Measurements from ENCODE around the gene COPB2.
"Not testable (repeated sequence)": the region's sequence is repeated elsewhere in the genome, so short reads cannot be mapped to it uniquely, and the experiment has no call there.

COPB2 gene

DNA sequence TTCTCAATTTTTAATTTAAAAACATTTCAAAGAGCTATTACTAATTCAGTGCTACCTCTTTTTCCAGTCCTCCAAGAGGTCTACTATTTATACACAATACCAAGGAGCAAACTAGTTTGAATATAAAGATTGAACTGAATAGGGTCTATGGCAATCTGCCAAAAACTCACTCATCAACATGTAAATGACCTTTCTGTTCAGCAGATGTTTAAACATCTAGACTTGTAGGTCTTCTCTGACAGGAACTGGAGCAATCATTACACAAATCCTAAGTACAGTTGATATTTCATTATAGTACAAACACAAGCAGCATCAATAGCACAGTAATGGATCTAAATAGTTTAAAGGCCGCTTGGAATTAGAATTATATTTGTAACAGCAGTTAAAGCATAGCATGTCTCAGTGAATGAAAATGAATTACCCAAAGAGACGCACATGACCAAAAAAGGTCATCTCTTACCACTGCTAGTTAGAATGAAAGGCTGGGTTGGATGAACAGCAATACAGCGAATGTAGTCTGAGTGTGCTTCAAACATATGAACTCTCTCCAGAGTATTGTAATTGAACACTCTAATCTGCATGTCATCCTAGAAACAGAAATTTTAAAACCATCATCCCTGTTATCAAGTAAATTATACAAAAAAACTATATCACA lies 10.7 kb downstream of the COPB2 start:
- DNase-seq (ENCODE audit: low spot score) = no peak

DNA sequence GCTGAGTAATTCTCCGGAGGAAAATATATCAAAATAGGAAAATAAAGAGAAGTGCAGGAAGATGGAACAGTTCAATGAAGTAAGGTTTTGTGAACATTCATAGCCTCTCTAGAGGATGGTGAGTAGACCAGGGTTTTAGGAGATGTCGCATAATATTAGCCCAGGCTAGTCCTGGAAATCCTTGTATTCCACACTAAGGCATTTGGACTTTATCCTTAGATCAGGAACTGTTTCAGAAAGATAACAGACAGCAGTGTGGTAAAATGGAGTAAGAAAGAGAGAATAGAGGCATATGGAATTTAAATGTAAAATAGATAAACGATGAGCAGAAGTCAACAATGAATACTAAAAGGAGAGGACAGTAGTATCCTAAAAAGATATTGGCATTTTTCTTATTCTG lies 12.1 kb downstream of the COPB2 start:
- DNase-seq (ENCODE audit: low spot score) = no peak

DNA sequence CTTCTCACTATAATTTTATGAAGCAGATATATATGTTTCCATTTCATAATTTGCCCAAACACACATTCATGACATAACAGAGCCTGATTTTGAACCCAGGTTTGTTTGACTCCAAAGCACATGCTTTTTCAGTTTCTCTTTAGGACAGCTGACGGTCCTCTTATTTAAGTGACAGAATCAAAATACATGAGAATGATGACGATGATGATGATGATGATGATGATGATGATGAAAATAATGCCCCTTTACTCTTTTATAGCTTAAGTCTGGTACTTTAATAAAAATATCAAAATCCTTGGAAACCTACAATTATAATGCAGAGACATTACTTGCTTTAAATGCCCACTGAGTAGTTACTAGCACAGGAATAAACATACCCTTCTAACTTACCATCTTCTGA lies 15.3 kb downstream of the COPB2 start:
- no peak for DNase-seq (ENCODE audit: low spot score)

DNA sequence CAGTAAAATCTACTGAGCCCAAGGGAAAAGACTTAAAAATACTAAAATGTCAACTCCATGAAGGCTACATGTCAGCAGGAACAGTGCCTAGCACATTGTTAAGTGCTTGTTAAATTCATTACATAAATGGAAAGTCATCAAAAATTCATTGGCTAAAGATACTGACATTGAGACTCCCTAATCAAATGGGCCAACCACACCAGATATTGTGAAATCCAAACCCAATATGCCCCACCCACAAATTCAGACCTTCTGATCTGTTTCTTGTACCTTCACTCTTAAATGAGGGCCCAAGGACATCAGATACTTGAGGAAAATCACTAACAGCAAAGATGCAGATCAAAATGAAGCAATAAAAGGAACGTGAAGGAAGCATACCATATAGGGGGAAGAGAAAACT lies 24.9 kb downstream of the COPB2 start:
- no peak for DNase-seq (ENCODE audit: low spot score)

DNA sequence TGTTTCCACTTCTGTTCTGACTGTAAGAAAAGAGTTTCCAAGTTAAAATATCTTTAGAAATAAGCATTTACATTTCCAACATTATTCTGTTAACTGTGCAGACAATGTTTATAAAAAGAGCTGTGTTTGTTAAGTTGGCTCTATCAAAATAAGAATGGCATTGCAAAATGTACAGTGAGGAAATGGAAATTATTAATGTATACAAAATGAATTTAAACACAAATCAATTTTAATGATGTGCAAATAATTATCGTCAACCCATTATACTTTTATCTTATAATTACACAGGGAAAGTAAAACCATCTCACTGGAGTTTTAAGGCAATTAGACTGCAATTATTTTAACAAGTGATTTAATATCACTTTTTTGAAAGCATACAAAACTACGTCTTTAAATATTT lies 28.2 kb downstream of the COPB2 start:
- DNase-seq (ENCODE audit: low spot score) = no peak

DNA sequence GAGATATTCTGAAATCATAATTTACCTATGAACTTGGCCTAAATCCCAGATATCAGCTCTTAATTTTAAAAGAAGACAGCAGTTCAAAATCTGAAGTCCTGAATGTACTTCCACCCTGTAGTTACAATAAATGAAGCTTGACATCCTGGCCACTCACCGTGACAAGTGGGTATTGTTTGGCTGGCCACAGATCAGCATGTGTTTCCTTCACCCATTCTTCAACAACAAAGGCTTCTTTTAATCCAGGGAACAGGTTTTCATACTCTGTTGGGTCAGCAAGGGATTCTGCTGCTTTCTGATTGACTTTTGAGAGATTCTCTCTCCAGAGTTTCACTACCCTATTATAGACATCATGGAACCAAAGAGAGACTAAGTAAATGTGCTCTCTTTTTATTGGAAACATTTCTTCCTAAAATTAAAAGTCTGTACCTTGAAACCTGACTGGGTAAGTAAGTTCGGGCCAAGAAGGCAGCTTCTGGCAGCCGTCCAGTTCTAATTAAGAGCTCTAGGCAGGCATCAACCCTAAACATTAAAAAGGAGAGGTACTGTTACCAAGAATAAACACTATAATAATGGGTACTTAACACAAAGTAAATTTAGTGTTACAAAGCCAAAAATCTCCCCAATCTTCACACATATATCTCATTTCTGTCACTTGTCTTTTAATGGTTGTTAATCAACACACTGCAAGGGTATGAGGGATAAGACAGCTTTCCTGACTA lies 30.4 kb downstream of the COPB2 start:
- DNase-seq (ENCODE audit: low spot score) = no peak

DNA sequence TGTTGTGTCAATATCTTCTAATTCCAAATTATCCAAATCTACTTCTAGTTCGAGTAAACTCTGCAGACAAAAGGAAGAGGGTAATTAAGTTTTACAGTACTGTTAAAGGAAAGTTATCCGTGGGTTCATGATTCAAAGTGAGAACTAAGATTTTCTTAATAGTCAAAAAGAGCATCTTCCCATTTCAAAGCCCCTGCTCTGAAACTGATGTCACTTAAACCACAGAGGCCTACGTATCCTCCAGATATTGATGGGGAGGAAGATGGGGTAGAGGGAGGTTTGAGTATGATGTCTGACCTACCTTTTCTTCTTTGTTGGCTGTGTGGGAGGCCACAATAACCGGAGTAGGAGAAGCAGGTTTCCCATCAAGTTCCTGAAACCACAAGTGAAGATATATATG lies 31.5 kb downstream of the COPB2 start:
- no peak for DNase-seq (ENCODE audit: low spot score)

DNA sequence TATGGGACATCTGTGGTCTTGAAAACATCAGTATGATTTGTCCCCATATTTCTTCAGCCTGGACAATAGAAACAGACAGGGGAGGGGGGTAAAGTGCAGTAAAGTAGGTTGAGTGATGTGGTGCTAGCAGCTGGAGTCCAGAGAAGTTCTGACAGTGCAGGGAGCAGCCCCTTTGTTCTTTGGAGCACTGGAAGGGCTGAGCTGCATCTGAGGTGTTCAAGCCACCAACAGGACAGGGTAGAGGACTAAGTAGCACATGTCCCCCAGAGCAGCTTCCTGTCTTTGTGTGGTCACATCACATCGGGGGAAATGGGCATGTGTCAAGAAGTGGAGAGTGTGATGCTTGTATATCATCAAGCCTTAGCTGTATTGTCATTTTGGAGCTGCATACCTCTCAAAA lies 33.6 kb downstream of the COPB2 start:
- no peak for DNase-seq (ENCODE audit: low spot score)

DNA sequence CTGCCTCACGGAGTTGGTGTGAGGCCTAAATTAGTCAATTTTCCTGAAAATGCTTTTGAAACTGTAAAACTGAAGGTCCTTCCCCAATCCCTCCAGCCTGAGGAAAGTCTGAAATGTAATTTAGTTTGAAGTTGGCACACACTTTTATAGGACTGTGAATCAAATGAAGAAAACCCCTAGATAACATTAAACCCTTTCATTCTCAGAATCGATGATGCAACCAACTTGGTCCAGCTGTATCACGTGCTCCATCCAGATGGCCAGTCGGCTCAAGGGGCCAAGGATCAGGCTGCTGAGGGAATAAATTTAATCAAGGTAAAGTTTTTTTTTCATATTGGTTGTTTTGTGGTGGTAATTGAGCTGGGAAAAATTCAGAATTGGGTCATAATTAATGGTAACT lies 34.0 kb downstream of the COPB2 start:
- DNase-seq (ENCODE audit: low spot score) = no peak

DNA sequence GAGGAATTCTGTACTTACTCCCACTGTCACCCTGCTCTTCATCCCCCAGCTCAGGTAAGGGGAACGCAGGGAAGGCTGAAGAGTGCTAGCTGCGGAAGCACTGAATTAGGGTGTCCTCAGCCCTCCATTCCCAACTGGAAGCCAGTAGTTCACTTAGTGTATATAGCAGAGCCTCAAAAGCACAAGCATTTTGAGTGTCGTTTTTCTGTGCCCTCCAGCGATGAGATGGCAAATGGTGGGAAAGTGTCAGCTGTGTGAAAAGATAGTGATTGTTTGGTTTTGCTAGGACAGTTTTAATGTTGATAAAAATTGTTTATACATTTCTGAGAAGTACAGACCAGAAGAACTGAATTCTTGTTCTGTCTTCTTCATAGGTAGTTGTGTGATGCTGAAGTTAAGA lies 34.8 kb downstream of the COPB2 start:
- DNase-seq (ENCODE audit: low spot score) = no peak

DNA sequence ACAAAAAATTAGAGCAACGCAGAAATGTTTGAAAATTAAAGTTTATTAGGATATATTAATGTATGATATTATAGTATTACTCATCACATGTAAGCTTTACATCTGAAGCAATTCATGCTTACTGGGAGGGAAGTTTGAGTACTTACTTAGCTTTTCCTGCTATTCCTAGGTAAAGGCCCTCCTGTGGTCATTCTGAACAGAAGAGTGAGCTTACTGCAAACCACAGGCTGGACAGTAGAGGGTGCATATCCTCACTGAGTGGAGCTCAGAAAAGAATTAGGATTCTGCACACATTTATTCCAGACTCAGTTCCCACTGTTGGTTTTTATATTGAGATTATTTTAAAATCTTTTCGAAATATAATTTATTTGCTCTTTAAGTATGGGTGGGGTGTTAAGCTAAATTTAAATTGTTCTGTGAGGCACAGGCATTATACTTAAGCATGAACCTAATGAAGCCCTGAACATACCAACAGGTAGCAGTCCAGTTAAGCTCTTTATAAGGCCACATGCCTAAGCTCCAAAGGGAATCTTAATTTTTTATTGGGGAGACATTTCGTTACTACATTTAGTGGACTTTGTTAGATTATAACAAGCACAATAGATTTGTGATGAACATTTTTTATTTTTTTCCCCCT lies 35.4 kb downstream of the COPB2 start:
- peak; percentile 45 for DNase-seq (ENCODE audit: low spot score)

DNA sequence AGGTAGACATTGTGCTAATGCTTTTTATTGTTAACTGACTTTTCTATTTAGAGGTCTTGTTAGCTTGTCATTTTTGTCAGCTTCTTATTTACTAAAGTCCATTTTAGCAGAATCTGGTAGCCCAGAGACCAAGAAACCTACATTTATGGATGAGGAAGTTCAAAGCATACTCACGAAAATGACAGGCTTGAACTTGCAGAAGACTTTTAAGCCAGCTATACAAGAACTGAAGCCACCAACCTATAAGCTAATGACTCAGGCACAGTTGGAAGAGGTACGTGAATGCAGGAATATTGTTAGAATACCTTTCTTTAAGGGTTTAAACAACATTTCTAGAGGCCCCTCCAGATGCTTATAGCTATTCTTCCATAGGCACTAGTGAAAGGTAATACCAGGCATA lies 42.7 kb downstream of the COPB2 start:
- DNase-seq (ENCODE audit: low spot score) = no peak

DNA sequence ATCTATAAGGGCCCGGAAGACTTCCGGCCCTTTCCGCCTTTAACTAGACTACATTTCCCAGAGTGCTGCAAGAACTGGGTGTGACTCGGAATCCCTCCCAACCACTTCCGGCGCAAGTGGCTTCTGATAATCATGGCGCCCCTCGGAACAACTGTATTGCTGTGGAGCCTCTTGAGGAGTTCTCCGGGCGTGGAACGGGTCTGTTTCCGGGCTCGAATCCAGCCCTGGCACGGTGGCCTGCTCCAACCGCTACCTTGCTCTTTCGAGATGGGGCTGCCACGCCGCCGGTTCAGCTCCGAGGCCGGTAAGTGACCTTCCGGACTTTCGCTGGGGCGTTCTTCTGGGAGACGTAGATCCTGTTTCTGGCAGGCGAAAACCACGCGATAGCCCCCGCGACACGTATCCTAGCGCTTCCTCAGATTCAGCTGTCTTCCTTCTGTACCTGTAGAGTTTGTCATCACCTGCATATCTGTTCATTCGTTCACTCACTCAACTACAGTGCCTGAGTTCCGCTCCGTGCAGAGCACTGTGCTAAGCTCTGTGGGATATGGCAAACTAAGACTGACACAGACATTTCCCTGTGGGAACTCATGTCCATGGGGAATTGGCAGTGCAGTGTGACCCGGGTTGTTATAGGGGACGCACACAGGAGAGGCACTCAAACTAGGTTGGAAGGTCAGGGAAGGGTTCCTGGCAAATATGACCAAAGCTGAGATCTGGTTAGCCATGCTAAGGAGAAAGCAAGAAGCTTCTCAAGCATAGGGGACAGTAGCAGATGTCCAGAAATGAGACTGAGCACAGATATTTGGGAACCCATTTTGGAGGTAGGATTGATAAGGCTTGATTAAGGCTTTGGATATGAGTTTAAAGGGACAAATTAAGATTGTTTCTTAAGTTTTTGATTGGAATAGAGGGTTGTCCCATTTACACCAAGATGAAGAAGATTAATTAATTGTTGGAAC lies 45.3 kb downstream of the COPB2 start, which contains the start of gene MRPS22:
TSS of gene MRPS22 (plus strand) at position 126 of the 962 bp plus-strand sequence. CDS start at position 133, 7 bp downstream.
- DNase-seq (ENCODE audit: low spot score) = peak; percentile 86

DNA sequence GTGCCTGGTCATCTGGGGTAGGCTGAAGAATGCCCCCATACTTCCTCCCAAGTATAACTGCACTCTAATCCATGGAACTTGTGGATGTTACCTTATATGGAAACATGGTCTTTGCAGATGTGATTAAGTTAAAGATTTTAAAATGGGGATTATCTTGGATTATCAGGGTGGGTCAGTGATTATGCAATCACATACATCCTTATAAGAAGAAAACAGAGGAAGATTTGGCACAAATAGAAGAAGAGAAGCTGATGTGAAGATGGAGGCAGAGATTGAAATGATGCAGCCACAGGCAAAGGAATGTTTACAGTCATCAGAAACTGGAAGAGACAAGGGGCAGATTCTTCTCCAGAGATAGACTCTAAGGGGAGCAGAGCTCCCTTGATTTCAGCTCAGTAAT lies 47.4 kb downstream of the COPB2 start:
- no peak for DNase-seq (ENCODE audit: low spot score)

DNA sequence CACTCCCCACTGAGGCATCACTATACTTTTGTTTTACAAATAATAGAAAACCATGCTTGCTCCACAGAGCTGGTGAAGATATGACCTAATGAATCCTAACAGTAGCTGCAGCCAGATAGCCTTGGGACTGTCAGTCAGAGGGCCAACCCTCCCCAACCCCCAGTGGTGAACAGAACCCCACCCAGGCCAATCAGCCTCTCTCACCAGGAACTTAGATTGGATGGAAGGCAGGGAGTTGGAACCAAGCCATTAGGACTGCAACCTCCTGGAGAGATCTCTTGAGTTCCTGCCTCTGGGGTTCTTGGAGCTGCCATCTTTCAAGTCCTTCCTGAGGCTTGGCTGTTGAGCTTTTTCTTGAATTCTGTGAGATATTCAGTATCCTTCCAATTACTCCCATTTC lies 48.7 kb downstream of the COPB2 start:
- no peak for DNase-seq (ENCODE audit: low spot score)

DNA sequence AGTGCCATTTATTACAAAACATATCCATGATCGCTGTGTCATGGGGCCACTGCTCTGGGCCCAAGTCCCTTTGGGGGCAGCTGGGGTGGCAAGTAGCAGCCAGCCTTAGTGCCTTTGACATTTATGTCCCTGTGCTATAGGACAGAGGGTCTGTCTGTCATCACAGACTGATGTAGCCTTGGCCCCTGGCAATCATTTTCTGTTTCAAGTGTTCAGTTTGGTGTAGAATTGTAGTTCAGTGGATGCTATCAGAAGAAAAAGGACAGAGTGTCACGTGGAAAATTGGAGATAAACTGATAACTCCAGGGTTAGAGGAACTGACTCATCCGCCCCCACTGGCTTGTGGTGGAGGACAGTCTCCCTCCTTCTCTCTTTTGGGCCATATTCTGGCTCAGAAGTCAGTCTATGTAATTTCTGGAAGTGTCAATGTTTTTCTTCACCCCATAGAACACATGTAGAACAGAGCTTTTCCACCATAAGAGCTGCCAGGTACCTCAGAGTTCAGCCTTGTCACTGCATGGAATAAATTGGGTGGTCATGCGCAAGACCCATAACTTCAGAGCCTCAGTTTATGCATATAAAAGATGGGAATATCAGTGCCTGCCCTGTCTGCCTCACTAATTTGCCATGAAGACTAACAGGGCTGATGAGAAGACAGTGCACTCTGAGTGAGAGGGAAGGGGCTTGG lies 50.1 kb downstream of the COPB2 start:
- DNase-seq (ENCODE audit: low spot score) = no peak

DNA sequence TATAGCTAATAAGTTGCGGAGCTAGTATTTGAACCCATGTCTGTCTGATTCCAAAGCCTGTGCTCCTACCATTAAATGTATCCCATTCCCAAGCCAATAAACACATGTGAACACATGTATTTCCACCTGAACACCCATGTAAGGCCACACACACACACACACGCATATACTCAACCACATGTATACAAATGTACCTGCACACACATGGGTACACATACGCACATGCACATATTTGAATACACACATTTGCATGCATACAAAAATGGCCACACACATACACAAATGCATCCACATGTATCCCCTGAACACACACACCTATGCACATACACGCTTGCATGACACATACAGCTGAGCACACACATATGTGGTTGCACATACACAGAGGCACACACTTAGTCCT lies 51.0 kb downstream of the COPB2 start:
- no peak for DNase-seq (ENCODE audit: low spot score)

DNA sequence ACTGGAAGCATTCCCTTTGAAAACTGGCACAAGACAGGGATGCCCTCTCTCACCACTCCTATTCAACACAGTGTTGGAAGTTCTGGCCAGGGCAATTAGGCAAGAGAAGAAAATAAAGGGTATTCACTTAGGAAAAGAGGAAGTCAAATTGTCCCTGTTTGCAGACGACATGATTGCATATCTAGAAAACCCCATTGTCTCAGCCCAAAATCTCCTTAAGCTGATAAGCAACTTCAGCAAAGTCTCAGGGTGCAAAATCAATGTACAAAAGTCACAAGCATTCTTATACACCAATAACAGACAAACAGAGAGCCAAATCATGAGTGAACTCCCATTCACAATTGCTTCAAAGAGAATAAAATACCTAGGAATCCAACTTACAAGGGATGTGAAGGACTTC lies 54.8 kb downstream of the COPB2 start:
- DNase-seq (ENCODE audit: low spot score) = not testable (repeated sequence)

DNA sequence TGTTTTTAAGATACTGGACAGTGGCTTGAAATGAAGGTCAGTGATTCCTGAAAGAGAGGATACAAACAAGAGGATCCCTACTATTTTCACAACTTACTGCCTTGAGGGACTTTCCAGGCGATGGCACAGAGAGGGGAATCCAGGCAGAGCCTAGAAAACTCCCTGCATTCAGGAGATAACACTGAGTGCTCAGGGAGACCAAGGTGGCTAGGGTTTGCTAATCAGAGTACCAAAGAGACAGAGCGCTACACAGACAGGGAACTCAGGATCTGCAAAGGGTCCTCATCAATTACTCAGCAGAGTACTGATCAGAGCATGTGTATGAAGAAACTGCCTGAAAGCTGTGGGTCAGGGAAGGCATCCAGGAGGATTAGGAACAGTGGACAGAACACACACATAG lies 57.4 kb downstream of the COPB2 start:
- no peak for DNase-seq (ENCODE audit: low spot score)

DNA sequence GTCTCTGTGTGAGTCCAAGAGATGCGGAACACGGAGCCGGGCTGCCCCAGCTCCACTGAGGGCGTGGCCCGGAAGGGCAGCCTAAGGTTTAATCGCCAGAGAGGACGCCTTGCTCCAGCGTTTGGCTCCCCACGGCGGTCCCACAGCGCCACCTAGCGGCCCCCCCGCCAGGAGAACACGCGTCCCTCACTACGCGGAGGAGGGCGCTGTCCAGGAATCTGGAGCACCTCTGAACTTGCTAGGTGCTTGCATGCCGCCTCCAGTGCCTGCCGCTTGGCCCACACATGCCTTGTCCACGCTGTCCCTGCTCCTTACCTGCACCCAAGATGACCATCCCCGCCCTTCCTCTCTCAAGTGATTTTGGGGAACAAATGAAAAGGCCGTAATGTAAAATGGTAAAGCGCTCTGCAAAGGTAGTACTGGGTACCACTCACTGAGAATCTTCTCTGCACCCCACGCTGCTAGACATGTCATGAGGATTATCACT lies 60.0 kb downstream of the COPB2 start:
- DNase-seq (ENCODE audit: low spot score) = peak; percentile 88

DNA sequence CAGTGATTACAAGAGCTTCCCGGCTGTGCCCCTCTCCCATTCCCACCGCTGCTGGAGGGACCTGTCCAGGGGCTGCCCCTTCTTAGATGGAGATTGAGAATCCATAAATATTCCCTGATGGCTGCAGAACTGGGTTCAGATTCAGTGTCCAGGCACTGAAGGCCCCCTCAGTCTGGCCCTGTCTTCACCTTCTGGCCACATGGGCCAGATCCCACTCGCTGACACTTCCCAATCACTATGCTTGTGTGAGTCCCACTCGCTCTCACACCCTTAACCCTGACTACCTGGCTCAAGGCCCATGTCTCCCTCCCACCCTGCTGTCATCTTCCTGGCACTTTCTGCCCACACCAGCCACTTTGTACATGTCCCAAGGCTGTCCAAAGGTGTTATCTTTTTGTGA lies 61.1 kb downstream of the COPB2 start:
- DNase-seq (ENCODE audit: low spot score) = no peak

DNA sequence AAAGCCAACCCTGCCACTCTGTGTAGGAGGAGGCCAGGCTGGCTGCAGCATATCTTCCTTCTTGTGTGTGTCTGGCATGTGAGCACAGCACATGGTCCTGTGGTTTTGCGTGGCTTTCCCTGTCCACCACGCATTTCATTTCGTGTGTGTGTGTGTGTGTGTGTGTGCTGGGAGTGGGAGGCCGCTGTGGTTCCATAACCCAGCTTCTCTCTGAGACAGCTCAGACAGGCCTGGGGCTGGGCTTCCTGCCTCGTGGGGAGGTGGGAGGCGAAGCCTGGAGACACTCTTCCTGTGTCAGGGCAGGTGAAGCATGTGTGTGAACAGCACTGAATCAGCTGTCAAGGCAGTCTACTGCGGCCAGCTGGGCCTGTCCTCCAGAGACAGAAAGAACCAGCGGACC lies 61.6 kb downstream of the COPB2 start:
- DNase-seq (ENCODE audit: low spot score) = no peak
